GM12878 (cell line): Measurements from ENCODE around the gene DEFB125. TPM values are rescaled to one million over a fixed set of nuclear protein-coding genes. Genes with fewer than 3 reads are reported as not detected.
"Not testable (repeated sequence)": the region's sequence is repeated elsewhere in the genome, so short reads cannot be mapped to it uniquely, and the experiment has no call there.

Experiments used
- ATAC-seq: fragments of 200-7000 bp; cut with Tn5 transposase; 3 replicates; pipeline ENCODE4 v1.9.1; 2020; ENCODE audit warnings: mild to moderate bottlenecking, moderate library complexity
- BruUV-seq: library from RNA; stranded (reverse); fragments of 400-500 nt; replicated peaks from 2 replicates; lab custom pipeline; 2021; lab: Mats Ljungman, UMichigan
- CTCF ChIA-PET: fragments of 300-600 bp; sonication (Branson Sonifier 250); formaldehyde crosslinking; extraction: SDS; loops from one replicate; lab custom pipeline; 2021; ENCODE audit warnings: inconsistent platforms; lab: Yijun Ruan, JAX
- POLR2A ChIA-PET: fragments of 350-600 bp; formaldehyde crosslinking; extraction: SDS; loops from one replicate; lab custom pipeline; 2021; ENCODE audit warnings: inconsistent platforms; lab: Charles Lee
- RAD21 ChIA-PET: fragments of 300-600 bp; sonication (Branson Sonifier 250); formaldehyde crosslinking; loops from one replicate; lab custom pipeline; 2023; ENCODE audit warnings: antibody characterized with exemption; ENCODE audit not compliant: unreplicated experiment; lab: Charles Lee
- SMC1A ChIA-PET: fragments of 300-600 bp; sonication (Branson Sonifier 250); formaldehyde crosslinking; loops from one replicate; lab custom pipeline; 2023; ENCODE audit not compliant: unreplicated experiment, uncharacterized antibody; lab: Charles Lee
- DNase-seq: peaks from one replicate; pipeline ENCODE4 v3.0.0-alpha.2; 2011; ENCODE audit warnings: low read depth, low spot score
- FAIRE-seq: peaks from 3 replicates; lab custom pipeline; 2011; peaks lifted over from hg19 to GRCh38; lab: Jason Lieb, UNC
- H2AFZ ChIP-seq: 2 replicates; pipeline ENCODE4 v1.6.0; 2011; ENCODE audit warnings: low read depth, low read length, control low read depth; ENCODE audit not compliant: control insufficient read depth
- H3K27ac ChIP-seq: 2 replicates; pipeline ENCODE4 v1.5.1; 2011; ENCODE audit warnings: control low read depth; ENCODE audit not compliant: control insufficient read depth, insufficient read depth
- H3K27me3 ChIP-seq, 2 experiments: replicated peaks in 1 of 2; 2 replicates each; pipeline versions ENCODE4 v1.6.0 to v1.6.1; 2011; ENCODE audit warnings: low read length in 1 of 2; ENCODE audit not compliant: control insufficient read depth in 2 of 2, insufficient read depth in 2 of 2
- H3K36me3 ChIP-seq, 2 experiments: 2 replicates each; pipeline ENCODE4 v1.5.1; 2011; ENCODE audit warnings: low read length in 1 of 2; ENCODE audit not compliant: control insufficient read depth in 2 of 2, insufficient read depth in 2 of 2
- H3K4me1 ChIP-seq: 2 replicates; pipeline ENCODE4 v1.6.1; 2011; ENCODE audit warnings: mild to moderate bottlenecking, low read length, moderate library complexity, mixed read lengths; ENCODE audit not compliant: control insufficient read depth, insufficient read depth
- H3K4me2 ChIP-seq: 2 replicates; pipeline ENCODE4 v1.6.0; 2011; ENCODE audit warnings: control low read depth; ENCODE audit not compliant: control insufficient read depth, insufficient read depth
- H3K4me3 ChIP-seq: fragments of 200-600 bp; sonication (generic); 2 replicates; pipeline ENCODE4 v1.5.1; 2016
- H3K79me2 ChIP-seq: 2 replicates; pipeline ENCODE4 v1.6.0; 2011; ENCODE audit warnings: low read length; ENCODE audit not compliant: control insufficient read depth, insufficient read depth
- H3K9ac ChIP-seq: 2 replicates; pipeline ENCODE4 v1.8.0; 2011; ENCODE audit warnings: low read length, control low read depth, mixed read lengths; ENCODE audit not compliant: control insufficient read depth, insufficient read depth
- H3K9me3 ChIP-seq: replicated peaks from 3 replicates; pipeline ENCODE4 v1.5.1; 2011; ENCODE audit warnings: mild to moderate bottlenecking, low read length; ENCODE audit not compliant: control insufficient read depth, insufficient read depth
- H4K20me1 ChIP-seq: 2 replicates; pipeline ENCODE4 v1.6.0; 2011; ENCODE audit not compliant: control insufficient read depth, insufficient read depth
- CHD2 ChIP-seq: IDR thresholded peaks from 2 replicates; pipeline ENCODE4 v1.6.1; 2011; ENCODE audit warnings: low read depth, low read length, improper control_type of control experiment, borderline replicate concordance
- WGBS: methylation state at CpG from one replicate; pipeline ENCODE4 v1.1.6; 2016; ENCODE audit warnings: low lambda C conversion rate; ENCODE audit not compliant: insufficient replicate concordance, insufficient coverage; ENCODE audit errors: missing lambda C conversion rate; 5-methylcytosine and 5-hydroxymethylcytosine counted together
- in situ Hi-C: fragments of 300-500 bp; cut with MboI; formaldehyde crosslinking; loops from 9 replicates; pipeline ENCODE4 v1.14.3; 2018; ENCODE audit warnings: mixed read lengths
- intact Hi-C: fragments of 100-400 bp; cut with micrococcal nuclease; formaldehyde crosslinking; loops from one replicate; pipeline ENCODE4 v1.14.2; 2022; ENCODE audit not compliant: unreplicated experiment
- polyA plus RNA-seq, 11 experiments: library from polyadenylated mRNA; depleted of rRNA in 4 of 11; unstranded in 6 of 11; stranded (reverse) in 5 of 11; fragments of >200 nt; fragmentation: Nextera tagmentation in 4 of 11; fragmentation: Illumina TruSeq in 1 of 11; extraction: Ambion mirVana in 4 of 11; extraction: Trizol in 1 of 11; gene quantifications; 1 replicate in 1 of 11; 2 replicates in 10 of 11; pipeline versions ENCODE4 v1.2.1 to v1.2.3, GENCODE V29; 2011 to 2016; ENCODE audit warnings: inconsistent platforms in 2 of 11, missing spikeins in 2 of 11, low read depth in 1 of 11
- total RNA-seq, 4 experiments: library from RNA; depleted of rRNA in 3 of 4; stranded (reverse); fragments of >200 nt in 3 of 4; fragmentation: Illumina TruSeq in 1 of 4; extraction: Trizol in 1 of 4; gene quantifications; 2 replicates each; pipeline versions ENCODE4 v1.2.1 to v1.2.3, GENCODE V29; 2013 to 2021
- TF ChIP-seq, protein P1 (sequence below): IDR thresholded peaks from 2 replicates; pipeline ENCODE4 v1.6.1; 2011; ENCODE audit warnings: mild to moderate bottlenecking, low read depth, low read length, moderate library complexity; ENCODE audit not compliant: insufficient replicate concordance
- TF ChIP-seq, protein P2 (sequence below), 3 experiments: IDR thresholded peaks in 2 of 3; conservative IDR thresholded peaks in 1 of 3; 2 replicates each; pipeline ENCODE4 v1.5.1; 2011; ENCODE audit warnings: low read depth in 3 of 3, low read length in 3 of 3, mild to moderate bottlenecking in 3 of 3, control low read depth in 2 of 3, moderate library complexity in 2 of 3, inconsistent platforms in 1 of 3, mixed read lengths in 1 of 3; ENCODE audit not compliant: control insufficient read depth in 2 of 3, insufficient read depth in 1 of 3; ENCODE audit errors: extremely low read depth in 1 of 3

The DEFB125 gene
- total and polyA plus RNA-seq, 10 of the 15 experiments (the other 5 are each of a cell fraction or from before 2014, with no cell fraction given) = not detected

DNA sequence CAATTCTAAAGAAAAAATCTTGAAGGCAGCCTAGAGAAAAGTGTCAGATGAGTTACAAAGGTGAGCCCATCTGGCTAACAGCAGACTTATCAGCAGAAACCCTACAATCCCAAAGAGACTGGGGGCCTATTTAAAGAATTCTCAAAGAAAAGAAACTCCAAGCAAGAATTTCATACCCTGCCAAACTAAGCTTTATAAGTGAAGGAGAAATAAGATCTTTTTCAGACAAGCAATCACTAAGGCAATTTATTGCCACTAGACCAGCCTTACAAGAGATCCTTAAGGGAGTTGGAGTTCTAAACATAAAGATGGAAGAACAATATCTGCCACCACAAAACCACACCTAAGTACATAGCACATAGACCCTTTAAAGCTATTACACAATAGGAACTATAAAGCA, 30.0 kb downstream of the DEFB125 start (continued):
- TF ChIP-seq, protein P1, sequence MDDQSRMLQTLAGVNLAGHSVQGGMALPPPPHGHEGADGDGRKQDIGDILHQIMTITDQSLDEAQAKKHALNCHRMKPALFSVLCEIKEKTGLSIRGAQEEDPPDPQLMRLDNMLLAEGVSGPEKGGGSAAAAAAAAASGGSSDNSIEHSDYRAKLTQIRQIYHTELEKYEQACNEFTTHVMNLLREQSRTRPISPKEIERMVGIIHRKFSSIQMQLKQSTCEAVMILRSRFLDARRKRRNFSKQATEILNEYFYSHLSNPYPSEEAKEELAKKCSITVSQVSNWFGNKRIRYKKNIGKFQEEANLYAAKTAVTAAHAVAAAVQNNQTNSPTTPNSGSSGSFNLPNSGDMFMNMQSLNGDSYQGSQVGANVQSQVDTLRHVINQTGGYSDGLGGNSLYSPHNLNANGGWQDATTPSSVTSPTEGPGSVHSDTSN = no peak
- TF ChIP-seq, protein P2, sequence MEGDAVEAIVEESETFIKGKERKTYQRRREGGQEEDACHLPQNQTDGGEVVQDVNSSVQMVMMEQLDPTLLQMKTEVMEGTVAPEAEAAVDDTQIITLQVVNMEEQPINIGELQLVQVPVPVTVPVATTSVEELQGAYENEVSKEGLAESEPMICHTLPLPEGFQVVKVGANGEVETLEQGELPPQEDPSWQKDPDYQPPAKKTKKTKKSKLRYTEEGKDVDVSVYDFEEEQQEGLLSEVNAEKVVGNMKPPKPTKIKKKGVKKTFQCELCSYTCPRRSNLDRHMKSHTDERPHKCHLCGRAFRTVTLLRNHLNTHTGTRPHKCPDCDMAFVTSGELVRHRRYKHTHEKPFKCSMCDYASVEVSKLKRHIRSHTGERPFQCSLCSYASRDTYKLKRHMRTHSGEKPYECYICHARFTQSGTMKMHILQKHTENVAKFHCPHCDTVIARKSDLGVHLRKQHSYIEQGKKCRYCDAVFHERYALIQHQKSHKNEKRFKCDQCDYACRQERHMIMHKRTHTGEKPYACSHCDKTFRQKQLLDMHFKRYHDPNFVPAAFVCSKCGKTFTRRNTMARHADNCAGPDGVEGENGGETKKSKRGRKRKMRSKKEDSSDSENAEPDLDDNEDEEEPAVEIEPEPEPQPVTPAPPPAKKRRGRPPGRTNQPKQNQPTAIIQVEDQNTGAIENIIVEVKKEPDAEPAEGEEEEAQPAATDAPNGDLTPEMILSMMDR (IDR thresholded peaks at IDR 0.05 in 2 of 3, conservative IDR thresholded peaks at IDR 0.05 in 1 of 3; ENCODE audit: control insufficient read depth in 2 of 3, extremely low read depth in 1 of 3, insufficient read depth in 1 of 3, low read depth in 3 of 3, low read length in 3 of 3) = no peak
- no peak for TF ChIP-seq CHD2

GRCh38 chr20:129786-130323, 42.4 kb downstream of the DEFB125 start:
- FAIRE-seq, H3K4me2 ChIP-seq, ATAC-seq, H3K27me3 ChIP-seq, H3K9me3 ChIP-seq, H3K4me3 ChIP-seq, H3K79me2 ChIP-seq, DNase-seq, H4K20me1 ChIP-seq, intact Hi-C loops, in situ Hi-C loops, BruUV-seq, SMC1A ChIA-PET, H3K9ac ChIP-seq, POLR2A ChIA-PET, CTCF ChIA-PET, H3K4me1 ChIP-seq, H2AFZ ChIP-seq, H3K27ac ChIP-seq, RAD21 ChIA-PET, H3K36me3 ChIP-seq: not testable (repeated sequence)
- WGBS = 71% methylated on average over 22 of the region's 28 CpGs
